ENCODE data around the gene SIM2.

The SIM2 gene

DNA sequence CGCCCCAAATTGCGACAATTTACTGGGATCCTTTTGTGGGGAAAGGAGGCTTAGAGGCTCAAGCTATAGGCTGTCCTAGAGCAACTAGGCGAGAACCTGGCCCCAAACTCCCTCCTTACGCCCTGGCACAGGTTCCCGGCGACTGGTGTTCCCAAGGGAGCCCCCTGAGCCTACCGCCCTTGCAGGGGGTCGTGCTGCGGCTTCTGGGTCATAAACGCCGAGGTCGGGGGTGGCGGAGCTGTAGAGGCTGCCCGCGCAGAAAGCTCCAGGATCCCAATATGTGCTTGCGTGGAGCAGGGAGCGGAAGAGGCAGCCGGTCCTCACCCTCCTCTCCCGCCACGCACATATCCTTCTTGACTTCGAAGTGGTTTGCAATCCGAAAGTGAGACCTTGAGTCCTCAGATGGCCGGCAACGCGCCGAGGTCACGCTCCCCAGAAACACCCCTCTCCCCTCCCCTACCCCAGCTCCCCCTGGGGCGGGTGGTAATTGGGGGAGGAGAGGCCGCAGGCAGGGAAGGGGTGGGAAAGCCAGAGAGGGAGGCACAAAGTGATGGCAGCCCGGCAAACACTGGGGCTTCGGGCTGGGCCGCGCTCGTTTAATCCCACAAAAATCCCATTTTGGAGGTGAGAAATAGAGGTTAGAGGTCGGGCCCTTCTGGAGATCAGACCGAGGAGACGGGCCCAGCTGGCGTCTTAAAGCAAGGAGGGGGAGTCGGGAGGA, 6.2 kb downstream of the SIM2 start:
- H3K4me3 ChIP-seq (ENCODE audit: low read depth, low read length), result peak overlapping the region; percentile 29
- TF ChIP-seq, protein P1, sequence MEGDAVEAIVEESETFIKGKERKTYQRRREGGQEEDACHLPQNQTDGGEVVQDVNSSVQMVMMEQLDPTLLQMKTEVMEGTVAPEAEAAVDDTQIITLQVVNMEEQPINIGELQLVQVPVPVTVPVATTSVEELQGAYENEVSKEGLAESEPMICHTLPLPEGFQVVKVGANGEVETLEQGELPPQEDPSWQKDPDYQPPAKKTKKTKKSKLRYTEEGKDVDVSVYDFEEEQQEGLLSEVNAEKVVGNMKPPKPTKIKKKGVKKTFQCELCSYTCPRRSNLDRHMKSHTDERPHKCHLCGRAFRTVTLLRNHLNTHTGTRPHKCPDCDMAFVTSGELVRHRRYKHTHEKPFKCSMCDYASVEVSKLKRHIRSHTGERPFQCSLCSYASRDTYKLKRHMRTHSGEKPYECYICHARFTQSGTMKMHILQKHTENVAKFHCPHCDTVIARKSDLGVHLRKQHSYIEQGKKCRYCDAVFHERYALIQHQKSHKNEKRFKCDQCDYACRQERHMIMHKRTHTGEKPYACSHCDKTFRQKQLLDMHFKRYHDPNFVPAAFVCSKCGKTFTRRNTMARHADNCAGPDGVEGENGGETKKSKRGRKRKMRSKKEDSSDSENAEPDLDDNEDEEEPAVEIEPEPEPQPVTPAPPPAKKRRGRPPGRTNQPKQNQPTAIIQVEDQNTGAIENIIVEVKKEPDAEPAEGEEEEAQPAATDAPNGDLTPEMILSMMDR (IDR thresholded peaks at IDR 0.05; ENCODE audit: low read depth, low read length), result no peak

- H3K4me3 ChIP-seq (ENCODE audit: low read depth, low read length), result no peak overlapping the region
- TF ChIP-seq, protein P1 (IDR thresholded peaks at IDR 0.05; ENCODE audit: low read depth, low read length), result no peak
These were observed 7.0 kb downstream of the SIM2 start for GRCh38 chr21:36705679-36706481.

DNA sequence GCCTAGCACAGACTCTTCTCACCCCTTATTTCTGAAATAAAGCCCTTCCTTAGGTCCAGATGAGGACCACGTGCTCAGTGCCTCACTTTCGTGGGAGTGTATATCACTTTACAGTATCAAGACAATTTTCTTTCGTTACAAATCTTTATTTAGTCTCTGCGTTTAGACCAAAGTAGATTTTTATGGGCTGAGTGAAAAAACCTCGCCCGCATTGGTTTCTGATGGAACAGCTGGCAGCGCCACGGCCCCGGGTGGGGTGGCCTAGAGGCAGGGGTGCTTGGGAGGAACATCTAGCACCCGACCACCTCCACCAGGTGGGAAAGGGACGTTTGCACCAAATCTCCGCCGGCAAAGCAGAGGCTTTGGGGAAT, 7.6 kb downstream of the SIM2 start:
- TF ChIP-seq, protein P1 (IDR thresholded peaks at IDR 0.05; ENCODE audit: low read depth, low read length), result no peak
- H3K4me3 ChIP-seq (ENCODE audit: low read depth, low read length), result no peak overlapping the region

DNA sequence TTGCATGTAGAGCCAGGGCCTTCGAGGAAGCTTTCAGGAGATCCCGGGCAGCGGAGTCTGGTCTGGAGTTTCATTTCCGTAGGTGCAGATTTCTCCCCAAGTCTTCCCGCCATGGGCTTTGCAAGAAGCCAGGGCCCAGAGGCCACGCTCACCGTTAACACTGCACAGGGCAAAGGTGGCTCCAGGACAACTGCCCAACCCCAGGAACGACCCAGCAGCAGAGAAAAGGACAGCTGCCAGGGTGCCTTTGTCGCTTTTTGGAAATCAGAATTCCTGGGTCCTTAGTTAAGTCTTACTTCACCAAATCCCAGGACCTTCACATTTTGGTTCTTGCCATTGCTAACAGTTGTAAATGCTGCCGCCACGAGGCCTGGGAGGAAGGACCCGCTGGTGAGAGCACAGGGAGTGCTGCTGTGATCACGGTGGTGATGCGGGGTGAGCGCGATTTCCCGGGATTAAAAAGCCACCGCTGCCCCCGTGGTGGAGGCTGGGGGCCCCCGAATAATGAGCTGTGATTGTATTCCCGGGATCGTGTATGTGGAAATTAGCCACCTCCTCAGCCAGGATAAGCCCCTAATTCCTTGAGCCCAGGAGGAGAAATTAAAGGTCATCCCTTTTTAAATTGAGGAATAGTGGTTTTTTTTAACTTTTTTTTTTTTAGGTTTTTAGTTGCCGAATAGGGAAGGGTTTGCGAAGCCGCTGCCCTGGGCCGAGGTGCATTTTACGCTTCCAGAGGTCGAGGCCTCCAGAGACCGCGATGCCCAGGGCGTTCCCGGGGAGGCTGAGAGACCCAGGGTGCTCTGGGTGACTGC, 8.2 kb downstream of the SIM2 start:
- TF ChIP-seq, protein P1 (IDR thresholded peaks at IDR 0.05; ENCODE audit: low read depth, low read length), result peak; percentile 17; the same call in 1 of the 2 replicates
- H3K4me3 ChIP-seq (ENCODE audit: low read depth, low read length), result no peak overlapping the region

DNA sequence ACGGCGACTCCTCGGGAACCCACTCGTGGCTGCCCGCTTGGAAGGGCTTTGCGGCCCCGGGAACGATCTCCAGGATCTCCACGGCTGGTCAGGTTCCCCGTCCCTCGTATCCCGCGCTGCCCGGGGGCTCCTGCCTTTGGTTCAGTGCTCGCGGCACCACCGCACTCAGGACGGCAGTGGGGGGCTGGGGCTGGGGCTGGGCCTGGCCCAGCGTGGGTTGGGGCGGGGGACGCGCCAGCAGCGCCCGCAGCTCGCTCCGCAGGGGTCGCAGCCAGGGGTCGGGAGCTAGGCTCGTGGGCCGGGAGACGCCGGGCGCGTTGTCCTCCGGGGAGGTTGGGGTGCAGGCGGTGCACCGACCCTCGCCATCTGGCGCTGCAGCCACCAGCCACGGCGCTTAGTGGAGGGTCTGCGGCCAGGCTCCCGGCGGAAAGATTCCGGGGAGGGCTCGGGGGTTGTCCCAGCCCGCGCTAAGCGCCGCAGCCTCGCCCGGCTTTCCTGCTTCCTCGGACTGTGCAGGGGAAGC, 8.9 kb downstream of the SIM2 start:
- peak overlapping the region; percentile 8; the same call in 1 of the 2 replicates for H3K4me3 ChIP-seq (ENCODE audit: low read depth, low read length)
- TF ChIP-seq, protein P1 (IDR thresholded peaks at IDR 0.05; ENCODE audit: low read depth, low read length), result no peak

DNA sequence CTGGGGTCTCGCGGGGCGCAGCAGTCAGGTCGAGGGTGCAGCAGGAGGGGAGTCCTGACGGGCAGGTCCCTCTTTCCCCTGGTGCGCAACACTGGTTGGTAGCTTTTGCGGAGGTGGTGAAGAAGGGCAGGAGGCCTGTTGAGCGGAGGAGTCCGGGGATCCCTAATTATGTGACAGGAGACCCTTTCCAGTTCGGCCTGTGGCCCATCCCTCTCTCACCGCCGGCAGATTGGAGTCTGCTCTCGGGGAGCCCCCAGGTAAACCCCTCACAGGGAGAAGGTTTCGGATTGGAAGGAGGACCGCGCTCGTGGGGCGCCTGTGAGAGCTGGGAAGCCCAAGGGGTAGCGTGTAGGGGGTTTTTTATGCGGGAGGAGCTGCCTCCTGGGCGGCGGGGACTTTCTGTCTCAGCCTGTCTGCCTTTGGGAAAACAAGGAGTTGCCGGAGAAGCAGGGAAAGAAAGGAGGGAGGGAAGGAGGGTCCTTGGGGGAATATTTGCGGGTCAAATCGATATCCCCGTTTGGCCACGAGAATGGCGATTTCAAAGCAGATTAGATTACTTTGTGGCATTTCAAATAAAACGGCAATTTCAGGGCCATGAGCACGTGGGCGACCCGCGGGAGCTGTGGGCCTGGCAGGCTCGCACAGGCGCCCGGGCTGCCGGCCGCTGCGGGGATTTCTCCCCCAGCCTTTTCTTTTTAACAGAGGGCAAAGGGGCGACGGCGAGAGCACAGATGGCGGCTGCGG, 9.5 kb downstream of the SIM2 start:
- H3K4me3 ChIP-seq (ENCODE audit: low read depth, low read length), result peak overlapping the region; percentile 22; the same call in 1 of the 2 replicates

More for the DNA sequence above, 9.5 kb downstream of the SIM2 start:
- TF ChIP-seq, protein P1 (IDR thresholded peaks at IDR 0.05; ENCODE audit: low read depth, low read length), result no peak
